ENCODE measurements around the gene HECTD1. TPM values are rescaled to one million over a fixed set of nuclear protein-coding genes. Genes with fewer than 3 reads are reported as not detected.

The HECTD1 gene
- total and polyA plus RNA-seq, 11 donors: 42.4 to 185 (median 148) TPM

- Histone ChIP-seq H3K27ac (no peak overlapping the region), H3K4me1 (peaks cover 0 to 21% (median 6%) of the 10 kb centered on the region in 12 donors), H3K27me3 (no peaks in the 10 kb centered on the region), H3K36me3 (no peaks in the 10 kb centered on the region), H3K4me3 (no peak overlapping the region), H3K9me3 (peaks cover 0 to 2% (median 0%) of the 10 kb centered on the region in 12 donors)
- WGBS, 4 donors: 89 to 91% (median 90%) methylated on average over 7 of the region's 7 CpGs
- TF ChIP-seq CTCF (IDR thresholded peaks at IDR 0.05) (no peak), POLR2A (IDR thresholded peaks at IDR 0.05) (no peak)
- no peak for DNase-seq
- intact Hi-C loops (cut with DNase I): no loop called here
- ATAC-seq: no peak
Measured at GRCh38 chr14:31051023-31051422, 156.6 kb downstream of the HECTD1 start.

Other genes starting within 250 kb of the HECTD1 start
- 10 to 100 TPM in 4 of 9 donors, 1 to 10 TPM in 5; 6.4 to 11.9 (median 8.6) TPM for gene AP4S1, start 182.1 kb downstream of the HECTD1 start, total RNA-seq
- 10 to 100 TPM in 1 of 2 donors, 1 to 10 TPM in 1; 7.5 to 11.8 TPM for gene AP4S1, start 182.1 kb downstream of the HECTD1 start, polyA plus RNA-seq
- 10 to 100 TPM; 29.3 to 60.3 (median 45.3) TPM for gene STRN3, start 181.4 kb downstream of the HECTD1 start, total RNA-seq
- 10 to 100 TPM; 11.0 to 21.3 TPM for gene STRN3, start 181.4 kb downstream of the HECTD1 start, polyA plus RNA-seq
- gene HEATR5A, start 212.8 kb upstream of the HECTD1 start, total RNA-seq: 10 to 100 TPM; 24.9 to 57.6 (median 45.5) TPM
- gene HEATR5A, start 212.8 kb upstream of the HECTD1 start, polyA plus RNA-seq: 10 to 100 TPM; 22.4 to 42.3 TPM
- 10 to 100 TPM in 2 of 9 donors, 1 to 10 TPM in 7; 5.4 to 12.2 (median 8.2) TPM for gene DTD2, start 249.7 kb upstream of the HECTD1 start, total RNA-seq
- 1 to 10 TPM; 4.0 to 9.7 TPM for gene DTD2, start 249.7 kb upstream of the HECTD1 start, polyA plus RNA-seq